ENCODE measurements around the gene TTC29. TPM values are rescaled to one million over a fixed set of nuclear protein-coding genes. Genes with fewer than 3 reads are reported as not detected.

The TTC29 gene
- total RNA-seq, 1 experiment from 2014 or later = not detected

GRCh38 chr4:146814750-146815149, 130.9 kb downstream of the TTC29 start:
- Histone ChIP-seq H3K36me3 (ENCODE audit: control insufficient read depth, insufficient read depth, low read length) (no peaks in the 10 kb centered on the region), H3K4me1 (no peaks in the 10 kb centered on the region), H3K4me3 (ENCODE audit: low read depth, low read length) (no peak overlapping the region), H3K9me3 (no peaks in the 10 kb centered on the region), H3K27me3 (replicated peaks; ENCODE audit: control insufficient read depth, insufficient read depth, low read length) (no peaks in the 10 kb centered on the region)
- no peak for DNase-seq
- no peak overlapping the region for H3K27ac Mint-ChIP-seq (ENCODE audit: unreplicated experiment)
- peaks cover 12% of the 10 kb centered on the region for H3K27me3 Mint-ChIP-seq (ENCODE audit: insufficient read depth, unreplicated experiment)
- TF ChIP-seq CTCF (IDR thresholded peaks at IDR 0.05; ENCODE audit: insufficient read depth in 1 of 2, low read depth in 1 of 2, low read length in 1 of 2, severe bottlenecking in 1 of 2, unreplicated experiment in 1 of 2) = no peak
- no peaks in the 10 kb centered on the region for H3K9me3 Mint-ChIP-seq (ENCODE audit: unreplicated experiment)
- no peaks in the 10 kb centered on the region for H3K36me3 Mint-ChIP-seq (ENCODE audit: insufficient read depth, unreplicated experiment)
- POLR2A ChIA-PET = no interaction called here
- CTCF ChIA-PET = no interaction called here
- no TSS peak for BruUV-seq (replicated peaks)
- no peak overlapping the region for H3K4me3 Mint-ChIP-seq (ENCODE audit: unreplicated experiment)
- intact Hi-C loops (cut with micrococcal nuclease; ENCODE audit: unreplicated experiment) = no loop called here
- H3K4me1 Mint-ChIP-seq (ENCODE audit: low read depth, unreplicated experiment) = no peaks in the 10 kb centered on the region

- H3K36me3 ChIP-seq (ENCODE audit: control insufficient read depth, insufficient read depth, low read length) = no peaks in the 10 kb centered on the region
- POLR2A ChIA-PET = no interaction called here
- H3K4me3 ChIP-seq (ENCODE audit: low read depth, low read length) = no peak overlapping the region
- Mint-ChIP-seq H3K36me3 (ENCODE audit: insufficient read depth, unreplicated experiment) (no peaks in the 10 kb centered on the region), H3K4me3 (ENCODE audit: unreplicated experiment) (no peak overlapping the region), H3K9me3 (ENCODE audit: unreplicated experiment) (no peaks in the 10 kb centered on the region), H3K27me3 (ENCODE audit: insufficient read depth, unreplicated experiment) (peaks cover 4% of the 10 kb centered on the region), H3K27ac (ENCODE audit: unreplicated experiment) (no peak overlapping the region), H3K4me1 (ENCODE audit: low read depth, unreplicated experiment) (no peaks in the 10 kb centered on the region)
- TF ChIP-seq CTCF (IDR thresholded peaks at IDR 0.05; ENCODE audit: insufficient read depth in 1 of 2, low read depth in 1 of 2, low read length in 1 of 2, severe bottlenecking in 1 of 2, unreplicated experiment in 1 of 2) = no peak
- H3K4me1 ChIP-seq = no peaks in the 10 kb centered on the region
- DNase-seq = no peak
- intact Hi-C loops (cut with micrococcal nuclease; ENCODE audit: unreplicated experiment) = no loop called here
- no peaks in the 10 kb centered on the region for H3K27me3 ChIP-seq (replicated peaks; ENCODE audit: control insufficient read depth, insufficient read depth, low read length)
- CTCF ChIA-PET = no interaction called here
- no TSS peak for BruUV-seq (replicated peaks)
- no peaks in the 10 kb centered on the region for H3K9me3 ChIP-seq
Observed at GRCh38 chr4:146795711-146796110, 150.0 kb downstream of the TTC29 start.

- intact Hi-C loops (cut with micrococcal nuclease; ENCODE audit: unreplicated experiment) = no loop called here
- H3K4me1 Mint-ChIP-seq (ENCODE audit: low read depth, unreplicated experiment) = no peaks in the 10 kb centered on the region
Observed at GRCh38 chr4:146793727-146794126, 151.9 kb downstream of the TTC29 start.

More at GRCh38 chr4:146793727-146794126, 151.9 kb downstream of the TTC29 start:
- no peaks in the 10 kb centered on the region for H3K27me3 ChIP-seq (replicated peaks; ENCODE audit: control insufficient read depth, insufficient read depth, low read length)
- H3K4me1 ChIP-seq = no peaks in the 10 kb centered on the region
- POLR2A ChIA-PET = no interaction called here
- peaks cover 7% of the 10 kb centered on the region for H3K27me3 Mint-ChIP-seq (ENCODE audit: insufficient read depth, unreplicated experiment)
- H3K36me3 Mint-ChIP-seq (ENCODE audit: insufficient read depth, unreplicated experiment) = no peaks in the 10 kb centered on the region
- no peak for TF ChIP-seq CTCF (IDR thresholded peaks at IDR 0.05; ENCODE audit: insufficient read depth in 1 of 2, low read depth in 1 of 2, low read length in 1 of 2, severe bottlenecking in 1 of 2, unreplicated experiment in 1 of 2)
- H3K9me3 Mint-ChIP-seq (ENCODE audit: unreplicated experiment) = no peaks in the 10 kb centered on the region
- no peaks in the 10 kb centered on the region for H3K9me3 ChIP-seq
- no peak for DNase-seq
- CTCF ChIA-PET = no interaction called here
- no peaks in the 10 kb centered on the region for H3K36me3 ChIP-seq (ENCODE audit: control insufficient read depth, insufficient read depth, low read length)
- H3K27ac Mint-ChIP-seq (ENCODE audit: unreplicated experiment) = no peak overlapping the region
- H3K4me3 ChIP-seq (ENCODE audit: low read depth, low read length) = no peak overlapping the region
- BruUV-seq (replicated peaks) = no TSS peak
- no peak overlapping the region for H3K4me3 Mint-ChIP-seq (ENCODE audit: unreplicated experiment)
